IMR-90 (cell line): Measurements from ENCODE around the gene PSMG3. TPM values are rescaled to one million over a fixed set of nuclear protein-coding genes. Genes with fewer than 3 reads are reported as not detected.

Source experiments
- ATAC-seq: fragments of 200-7000 bp; cut with Tn5 transposase; 2 replicates; pipeline ENCODE4 v1.9.1; 2020; ENCODE audit warnings: low read depth, mild to moderate bottlenecking, moderate library complexity
- BruUV-seq: library from RNA; stranded (reverse); fragments of 400-500 nt; replicated peaks from 2 replicates; lab custom pipeline; 2021; lab: Mats Ljungman, UMichigan
- CTCF ChIA-PET: fragments of 300-600 bp; formaldehyde crosslinking; extraction: SDS; loops from one replicate; lab custom pipeline; 2021; ENCODE audit warnings: antibody characterized with exemption; lab: Yijun Ruan, JAX
- POLR2A ChIA-PET: fragments of 300-600 bp; sonication (Branson Sonifier 250); formaldehyde crosslinking; loops from one replicate; lab custom pipeline; 2022; ENCODE audit warnings: antibody characterized with exemption; ENCODE audit not compliant: unreplicated experiment; lab: Charles Lee
- DNase-seq: peaks from one replicate; pipeline ENCODE4 v3.0.0; 2013
- H2AFZ ChIP-seq: replicated peaks from 2 replicates; pipeline ENCODE3; 2013; ENCODE audit warnings: low read length, mild to moderate bottlenecking; ENCODE audit not compliant: poor library complexity
- H2AK5ac ChIP-seq: 2 replicates; pipeline ENCODE4 v1.6.1; 2013; ENCODE audit warnings: low read depth, low read length, inconsistent platforms
- H2AK9ac ChIP-seq: replicated peaks from 2 replicates; pipeline ENCODE3; 2013; ENCODE audit warnings: mild to moderate bottlenecking, low read depth, low read length, moderate library complexity; ENCODE audit not compliant: poor library complexity
- H2BK120ac ChIP-seq: 2 replicates; pipeline ENCODE4 v1.6.1; 2013; ENCODE audit warnings: low read depth, low read length, inconsistent platforms
- H2BK15ac ChIP-seq: 3 replicates; pipeline ENCODE4 v1.6.1; 2013; ENCODE audit warnings: low read depth, low read length, inconsistent platforms
- H2BK20ac ChIP-seq: 2 replicates; pipeline ENCODE4 v1.6.1; 2013; ENCODE audit warnings: low read depth, mild to moderate bottlenecking, inconsistent platforms, low read length, moderate library complexity
- H2BK5ac ChIP-seq: 2 replicates; pipeline ENCODE4 v1.6.1; 2013; ENCODE audit warnings: mild to moderate bottlenecking, low read depth, low read length, inconsistent platforms; ENCODE audit not compliant: poor library complexity, severe bottlenecking
- H3K14ac ChIP-seq: replicated peaks from 2 replicates; pipeline ENCODE4 v1.6.1; 2013; ENCODE audit warnings: low read depth, low read length, inconsistent platforms
- H3K18ac ChIP-seq: 2 replicates; pipeline ENCODE4 v1.6.1; 2013; ENCODE audit warnings: low read depth, low read length, control low read depth
- H3K23ac ChIP-seq: 2 replicates; pipeline ENCODE4 v1.6.1; 2013; ENCODE audit warnings: low read depth, low read length, inconsistent platforms
- H3K27ac ChIP-seq: 2 replicates; pipeline ENCODE4 v1.5.1; 2013; ENCODE audit warnings: mild to moderate bottlenecking, control low read depth, low read length; ENCODE audit not compliant: insufficient read depth
- H3K27me3 ChIP-seq: 2 replicates; pipeline ENCODE4 v1.6.1; 2013; ENCODE audit warnings: low read length; ENCODE audit not compliant: control insufficient read depth, insufficient read depth
- H3K36me3 ChIP-seq: 2 replicates; pipeline ENCODE4 v1.6.1; 2013; ENCODE audit warnings: low read length, mixed read lengths; ENCODE audit not compliant: control insufficient read depth, insufficient read depth
- H3K4ac ChIP-seq: 2 replicates; pipeline ENCODE4 v1.6.1; 2013; ENCODE audit warnings: low read depth, low read length, inconsistent platforms
- H3K4me1 ChIP-seq: 2 replicates; pipeline ENCODE4 v1.6.1; 2013; ENCODE audit warnings: low read length, mixed read lengths; ENCODE audit not compliant: control insufficient read depth, insufficient read depth
- H3K4me2 ChIP-seq: 2 replicates; pipeline ENCODE4 v1.6.1; 2013; ENCODE audit warnings: low read depth, mild to moderate bottlenecking, control low read depth, low read length, moderate library complexity
- H3K4me3 ChIP-seq: 2 replicates; pipeline ENCODE4 v1.5.1; 2013; ENCODE audit warnings: low read depth, mild to moderate bottlenecking, control low read depth, low read length, moderate library complexity; ENCODE audit not compliant: insufficient read depth
- H3K56ac ChIP-seq: 2 replicates; pipeline ENCODE4 v1.6.1; 2013; ENCODE audit warnings: low read length, inconsistent platforms; ENCODE audit not compliant: insufficient read depth; ENCODE audit errors: extremely low read depth
- H3K79me1 ChIP-seq, 2 experiments: 2 replicates each; pipeline ENCODE4 v1.6.1; 2013; ENCODE audit warnings: low read length in 2 of 2, inconsistent platforms in 1 of 2, low read depth in 1 of 2
- H3K9ac ChIP-seq: 2 replicates; pipeline ENCODE4 v1.6.1; 2013; ENCODE audit warnings: low read depth, low read length, control low read depth
- H3K9me1 ChIP-seq: 2 replicates; pipeline ENCODE4 v1.6.1; 2013; ENCODE audit warnings: low read length, inconsistent platforms; ENCODE audit not compliant: insufficient read depth
- H3K9me3 ChIP-seq: 2 replicates; pipeline ENCODE4 v1.6.1; 2013; ENCODE audit warnings: low read length; ENCODE audit not compliant: control insufficient read depth, insufficient read depth
- H4K20me1 ChIP-seq: 2 replicates; pipeline ENCODE4 v1.6.1; 2013; ENCODE audit warnings: low read length, inconsistent platforms; ENCODE audit not compliant: insufficient read depth
- H4K5ac ChIP-seq: 2 replicates; pipeline ENCODE4 v1.6.1; 2013; ENCODE audit warnings: mild to moderate bottlenecking, low read depth, low read length, control low read depth
- H4K8ac ChIP-seq, 2 experiments: 2 replicates each; pipeline ENCODE4 v1.6.1; 2013; ENCODE audit warnings: low read depth in 2 of 2, low read length in 2 of 2, control low read depth in 1 of 2, inconsistent platforms in 1 of 2
- H4K91ac ChIP-seq: 2 replicates; pipeline ENCODE4 v1.6.1; 2013; ENCODE audit warnings: low read depth, low read length, inconsistent platforms; ENCODE audit not compliant: insufficient read depth
- BHLHE40 ChIP-seq: fragments of 150-350 bp; IDR thresholded peaks from 2 replicates; pipeline ENCODE4 v1.6.1; 2016; ENCODE audit warnings: mild to moderate bottlenecking, low read depth, low read length
- CEBPB ChIP-seq: IDR thresholded peaks from 2 replicates; pipeline ENCODE4 v1.6.1; 2012; ENCODE audit warnings: low read depth, low read length, improper control_type of control experiment
- CHD1 ChIP-seq: IDR thresholded peaks from 2 replicates; pipeline ENCODE4 v1.6.1; 2012; ENCODE audit warnings: low read depth, low read length, improper control_type of control experiment
- CTCF ChIP-seq: conservative IDR thresholded peaks from 2 replicates; pipeline ENCODE4 v1.5.1; 2012; ENCODE audit warnings: mild to moderate bottlenecking, low read depth, low read length, improper control_type of control experiment
- FOS ChIP-seq: fragments of 150-350 bp; IDR thresholded peaks from 2 replicates; pipeline ENCODE4 v1.6.1; 2016; ENCODE audit warnings: low read depth, low read length
- MAFK ChIP-seq: IDR thresholded peaks from 2 replicates; pipeline ENCODE4 v1.6.1; 2012; ENCODE audit warnings: low read depth, low read length, improper control_type of control experiment
- MAZ ChIP-seq: IDR thresholded peaks from 2 replicates; pipeline ENCODE4 v1.6.1; 2012; ENCODE audit warnings: low read depth, mild to moderate bottlenecking, low read length, improper control_type of control experiment, moderate library complexity, borderline replicate concordance
- MXI1 ChIP-seq: IDR thresholded peaks from 2 replicates; pipeline ENCODE4 v1.6.1; 2012; ENCODE audit warnings: low read depth, mild to moderate bottlenecking, low read length, moderate library complexity, borderline replicate concordance
- NFE2L2 ChIP-seq: fragments of 150-350 bp; IDR thresholded peaks from 2 replicates; pipeline ENCODE4 v1.6.1; 2016; ENCODE audit warnings: low read depth, mild to moderate bottlenecking, low read length
- POLR2A ChIP-seq: IDR thresholded peaks from 2 replicates; pipeline ENCODE4 v1.6.1; 2012; ENCODE audit warnings: mild to moderate bottlenecking, low read depth, low read length
- RAD21 ChIP-seq: IDR thresholded peaks from 2 replicates; pipeline ENCODE4 v1.6.1; 2012; ENCODE audit warnings: low read length, improper control_type of control experiment
- RCOR1 ChIP-seq: IDR thresholded peaks from 2 replicates; pipeline ENCODE4 v1.6.1; 2012; ENCODE audit warnings: mild to moderate bottlenecking, low read length, improper control_type of control experiment; ENCODE audit not compliant: insufficient replicate concordance
- RFX5 ChIP-seq: IDR thresholded peaks from 2 replicates; pipeline ENCODE4 v1.8.0; 2012; ENCODE audit warnings: low read depth, mild to moderate bottlenecking, low read length, moderate library complexity
- SMC3 ChIP-seq: fragments of 150-350 bp; IDR thresholded peaks from 2 replicates; pipeline ENCODE4 v1.6.1; 2016; ENCODE audit warnings: low read depth, mild to moderate bottlenecking, antibody characterized with exemption, low read length, moderate library complexity
- USF2 ChIP-seq: fragments of 150-350 bp; IDR thresholded peaks from 2 replicates; pipeline ENCODE4 v1.6.1; 2017; ENCODE audit warnings: mild to moderate bottlenecking, antibody characterized with exemption, low read length, low read depth
- WGBS, 2 experiments: methylation state at CpG; one replicate each; pipeline versions ENCODE4 v1.1.5 to v1.1.7; 2013; ENCODE audit warnings: missing lambda C conversion rate in 2 of 2; ENCODE audit not compliant: insufficient read length in 1 of 2; ENCODE audit errors: extremely low coverage in 2 of 2; 5-methylcytosine and 5-hydroxymethylcytosine counted together
- dilution Hi-C: fragments of 300-500 bp; cut with HindIII; formaldehyde crosslinking; loops from one replicate; pipeline ENCODE4 v1.14.3; 2018; ENCODE audit warnings: low sequenced_read_pairs; ENCODE audit not compliant: unreplicated experiment
- in situ Hi-C: fragments of 300-500 bp; cut with MboI; formaldehyde crosslinking; loops from 3 replicates; pipeline ENCODE4 v1.14.3; 2019; ENCODE audit warnings: low sequenced_read_pairs, inconsistent platforms, mixed read lengths
- intact Hi-C: fragments of 100-400 bp; cut with micrococcal nuclease; formaldehyde crosslinking; loops from 2 replicates; pipeline ENCODE4 v1.10.0; 2022
- polyA plus RNA-seq, 3 experiments: library from polyadenylated mRNA; depleted of rRNA; stranded (reverse); fragments of >200 nt; gene quantifications; 2 replicates each; pipeline ENCODE4 v1.2.3, GENCODE V29; 2012; ENCODE audit warnings: low replicate concordance in 1 of 3
- total RNA-seq: library from RNA; depleted of rRNA; stranded (reverse); fragments of >200 nt; gene quantifications from 2 replicates; pipeline ENCODE4 v1.2.3, GENCODE V29; 2012
- TF ChIP-seq, protein P1 (sequence below): fragments of 150-350 bp; IDR thresholded peaks from 2 replicates; pipeline ENCODE4 v1.6.1; 2016; ENCODE audit warnings: low read depth, mild to moderate bottlenecking, low read length, moderate library complexity, borderline replicate concordance

PSMG3 gene
- total and polyA plus RNA-seq, 2 of the 4 experiments (the other 2 are of a cell fraction): 37.3 to 54.1 TPM

DNA sequence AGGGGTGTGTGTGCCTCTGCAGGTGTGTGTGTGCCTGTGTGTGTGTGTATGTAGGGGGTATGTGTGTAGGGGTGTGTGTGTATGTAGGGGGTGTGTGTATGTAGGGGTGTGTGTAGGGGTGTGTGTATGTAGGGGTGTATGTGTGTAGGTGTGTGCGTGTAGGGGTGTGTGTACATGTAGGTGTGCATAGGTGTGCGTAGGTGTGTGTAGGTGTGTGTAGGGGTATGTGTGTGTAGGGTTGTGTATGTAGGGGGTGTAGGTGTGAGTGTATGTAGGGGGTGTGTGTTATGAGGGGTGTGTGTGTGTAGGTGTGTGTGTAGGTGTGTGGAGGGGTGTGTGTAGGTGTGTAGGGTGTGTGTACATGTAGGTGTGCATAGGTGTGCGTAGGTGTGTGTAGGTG, 48.6 kb upstream of the PSMG3 start:
- POLR2A ChIA-PET: no interaction called here
- in situ Hi-C loops: no loop called here

More for the DNA sequence above, 48.6 kb upstream of the PSMG3 start:
- Histone ChIP-seq H2BK15ac (no peak overlapping the region), H4K8ac (no peak overlapping the region), H4K5ac (no peak overlapping the region), H3K23ac (no peak overlapping the region), H3K18ac (no peak overlapping the region), H3K56ac (no peak overlapping the region), H3K4me3 (no peak overlapping the region), H3K27me3 (peaks cover 2% of the 10 kb centered on the region; the same call in 1 of the 2 replicates), H3K4me1 (no peaks in the 10 kb centered on the region), H3K4ac (no peak overlapping the region), H4K20me1 (no peaks in the 10 kb centered on the region), H3K36me3 (no peaks in the 10 kb centered on the region), H3K14ac (no peak overlapping the region), H2AK5ac (no peak overlapping the region), H2BK120ac (no peak overlapping the region), H2AFZ (no peak overlapping the region), H2BK5ac (peak overlapping the region; percentile 84), H3K4me2 (no peak overlapping the region), H2BK20ac (no peak overlapping the region), H4K91ac (no peak overlapping the region), H3K9ac (no peak overlapping the region), H3K27ac (no peak overlapping the region), H3K9me3 (no peaks in the 10 kb centered on the region), H2AK9ac (no peak overlapping the region), H3K79me1 (no peaks in the 10 kb centered on the region), H3K9me1 (no peaks in the 10 kb centered on the region)
- no TSS peak for BruUV-seq
- TF ChIP-seq MXI1 (no peak), CTCF (no peak), CHD1 (no peak), CEBPB (no peak), FOS (no peak), RFX5 (no peak), RAD21 (no peak), MAFK (no peak), MAZ (no peak), POLR2A (no peak), BHLHE40 (no peak), NFE2L2 (no peak), USF2 (no peak), RCOR1 (no peak), SMC3 (no peak)
- TF ChIP-seq, protein P1, sequence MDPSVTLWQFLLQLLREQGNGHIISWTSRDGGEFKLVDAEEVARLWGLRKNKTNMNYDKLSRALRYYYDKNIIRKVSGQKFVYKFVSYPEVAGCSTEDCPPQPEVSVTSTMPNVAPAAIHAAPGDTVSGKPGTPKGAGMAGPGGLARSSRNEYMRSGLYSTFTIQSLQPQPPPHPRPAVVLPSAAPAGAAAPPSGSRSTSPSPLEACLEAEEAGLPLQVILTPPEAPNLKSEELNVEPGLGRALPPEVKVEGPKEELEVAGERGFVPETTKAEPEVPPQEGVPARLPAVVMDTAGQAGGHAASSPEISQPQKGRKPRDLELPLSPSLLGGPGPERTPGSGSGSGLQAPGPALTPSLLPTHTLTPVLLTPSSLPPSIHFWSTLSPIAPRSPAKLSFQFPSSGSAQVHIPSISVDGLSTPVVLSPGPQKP: no peak
- dilution Hi-C loops: no loop called here
- CTCF ChIA-PET: no interaction called here
- DNase-seq (no peak), ATAC-seq (no peak)
- intact Hi-C loops: no loop called here
- whole genome bisulfite sequencing, 2 experiments: 70 to 100% methylated on average over 1 to 3 of the region's 3 CpGs
